ENCODE data around the gene MOGAT1.

MOGAT1 gene

DNA sequence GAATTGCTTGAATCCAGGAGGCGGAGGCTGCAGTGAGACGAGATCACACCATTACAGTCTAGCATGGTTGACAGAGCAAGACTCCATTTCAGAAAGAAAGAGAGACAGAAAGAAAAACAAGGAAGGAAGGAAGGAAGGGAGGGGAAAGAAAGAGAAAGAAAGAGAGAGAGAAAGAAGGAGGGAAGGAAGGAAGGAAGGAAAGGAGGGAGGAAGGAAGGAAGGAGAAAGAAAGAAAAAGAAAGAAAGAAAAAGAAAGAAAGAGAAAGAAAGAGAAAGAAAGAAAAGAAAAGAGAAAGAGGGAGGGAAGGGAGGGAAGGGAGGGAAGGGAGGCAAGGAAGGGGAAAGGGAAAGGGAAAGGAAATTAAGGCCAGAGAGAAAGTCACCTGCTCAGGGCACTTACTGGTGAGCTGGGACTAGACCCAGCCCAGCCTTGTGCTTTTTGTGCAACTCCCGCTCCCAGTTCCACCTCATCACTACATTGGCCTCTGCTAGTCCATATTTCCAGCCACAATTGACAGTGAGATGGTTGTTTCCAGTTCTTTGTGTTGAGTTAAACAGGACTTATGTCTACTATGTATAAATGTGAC is 35.7 kb downstream of the MOGAT1 start:
- H3K9ac ChIP-seq (ENCODE audit: low read length): no peak overlapping the region
- H3F3A ChIP-seq (ENCODE audit: insufficient read depth): no peaks in the 10 kb centered on the region
- H3K9me3 ChIP-seq (ENCODE audit: insufficient read depth, low read length): no peaks in the 10 kb centered on the region
- no peak overlapping the region for H2AFZ ChIP-seq (ENCODE audit: low read depth, low read length, severe bottlenecking)
- no peaks in the 10 kb centered on the region for H3K79me2 ChIP-seq (ENCODE audit: insufficient read depth, low read length)
- no peaks in the 10 kb centered on the region for H3K36me3 ChIP-seq (ENCODE audit: low read length)
- no peak overlapping the region for H3K4me3 ChIP-seq (ENCODE audit: insufficient read depth, low read length, poor library complexity, severe bottlenecking)
- no peak overlapping the region for H3K4me2 ChIP-seq (ENCODE audit: low read depth, low read length, poor library complexity, severe bottlenecking)
- H3K9me2 ChIP-seq (replicated peaks; ENCODE audit: insufficient read depth, low read length): no peaks in the 10 kb centered on the region
- no peaks in the 10 kb centered on the region for H4K20me1 ChIP-seq (ENCODE audit: low read depth, low read length)
- H3K27me3 ChIP-seq (ENCODE audit: low read length): no peaks in the 10 kb centered on the region
- no peak overlapping the region for H3K27ac ChIP-seq (ENCODE audit: low read depth, low read length)
- TF ChIP-seq, protein P1, sequence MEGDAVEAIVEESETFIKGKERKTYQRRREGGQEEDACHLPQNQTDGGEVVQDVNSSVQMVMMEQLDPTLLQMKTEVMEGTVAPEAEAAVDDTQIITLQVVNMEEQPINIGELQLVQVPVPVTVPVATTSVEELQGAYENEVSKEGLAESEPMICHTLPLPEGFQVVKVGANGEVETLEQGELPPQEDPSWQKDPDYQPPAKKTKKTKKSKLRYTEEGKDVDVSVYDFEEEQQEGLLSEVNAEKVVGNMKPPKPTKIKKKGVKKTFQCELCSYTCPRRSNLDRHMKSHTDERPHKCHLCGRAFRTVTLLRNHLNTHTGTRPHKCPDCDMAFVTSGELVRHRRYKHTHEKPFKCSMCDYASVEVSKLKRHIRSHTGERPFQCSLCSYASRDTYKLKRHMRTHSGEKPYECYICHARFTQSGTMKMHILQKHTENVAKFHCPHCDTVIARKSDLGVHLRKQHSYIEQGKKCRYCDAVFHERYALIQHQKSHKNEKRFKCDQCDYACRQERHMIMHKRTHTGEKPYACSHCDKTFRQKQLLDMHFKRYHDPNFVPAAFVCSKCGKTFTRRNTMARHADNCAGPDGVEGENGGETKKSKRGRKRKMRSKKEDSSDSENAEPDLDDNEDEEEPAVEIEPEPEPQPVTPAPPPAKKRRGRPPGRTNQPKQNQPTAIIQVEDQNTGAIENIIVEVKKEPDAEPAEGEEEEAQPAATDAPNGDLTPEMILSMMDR (IDR thresholded peaks at IDR 0.05; ENCODE audit: insufficient read depth, low read length, poor library complexity, severe bottlenecking): no peak
- TF ChIP-seq EZH2phosphoT487 (conservative IDR thresholded peaks at IDR 0.05; ENCODE audit: low read length): no peak

DNA sequence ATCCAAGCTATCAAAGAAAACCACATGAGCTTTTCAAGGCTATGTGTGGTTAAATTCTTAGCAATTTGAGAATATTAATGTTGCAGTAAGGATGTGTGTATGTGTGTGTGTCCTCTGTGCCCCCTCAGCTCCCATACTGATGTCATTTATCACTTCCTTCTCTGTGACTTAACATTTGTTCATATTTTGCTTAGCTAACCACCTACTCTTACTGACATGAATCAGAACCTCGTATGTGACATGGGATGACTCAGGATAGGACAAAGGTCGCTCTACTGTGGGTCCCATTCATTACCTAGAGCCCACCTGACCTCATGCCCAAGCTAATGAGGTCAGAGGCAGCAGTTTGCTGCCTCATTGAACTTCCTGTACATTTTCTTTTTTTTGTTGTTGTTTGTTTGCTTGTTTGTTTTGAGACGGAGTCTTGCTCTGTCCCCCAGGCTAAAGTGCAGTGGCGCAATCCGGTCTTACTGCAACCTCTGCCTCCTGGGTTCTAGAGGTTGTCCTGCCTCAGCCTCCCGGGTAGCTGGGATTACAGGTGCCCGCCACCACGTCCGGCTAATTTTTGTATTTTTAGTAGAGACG is 36.3 kb downstream of the MOGAT1 start:
- Histone ChIP-seq H3K36me3 (ENCODE audit: low read length) (no peaks in the 10 kb centered on the region), H3K9me2 (replicated peaks; ENCODE audit: insufficient read depth, low read length) (no peaks in the 10 kb centered on the region), H2AFZ (ENCODE audit: low read depth, low read length, severe bottlenecking) (peak overlapping the region; percentile 31), H3K4me2 (ENCODE audit: low read depth, low read length, poor library complexity, severe bottlenecking) (no peak overlapping the region), H3K79me2 (ENCODE audit: insufficient read depth, low read length) (no peaks in the 10 kb centered on the region), H3F3A (ENCODE audit: insufficient read depth) (no peaks in the 10 kb centered on the region), H3K4me3 (ENCODE audit: insufficient read depth, low read length, poor library complexity, severe bottlenecking) (no peak overlapping the region), H3K27me3 (ENCODE audit: low read length) (no peaks in the 10 kb centered on the region), H4K20me1 (ENCODE audit: low read depth, low read length) (no peaks in the 10 kb centered on the region), H3K27ac (ENCODE audit: low read depth, low read length) (no peak overlapping the region), H3K9ac (ENCODE audit: low read length) (no peak overlapping the region), H3K9me3 (ENCODE audit: insufficient read depth, low read length) (no peaks in the 10 kb centered on the region)
- TF ChIP-seq, protein P1 (IDR thresholded peaks at IDR 0.05; ENCODE audit: insufficient read depth, low read length, poor library complexity, severe bottlenecking): no peak
- TF ChIP-seq EZH2phosphoT487 (conservative IDR thresholded peaks at IDR 0.05; ENCODE audit: low read length): no peak

DNA sequence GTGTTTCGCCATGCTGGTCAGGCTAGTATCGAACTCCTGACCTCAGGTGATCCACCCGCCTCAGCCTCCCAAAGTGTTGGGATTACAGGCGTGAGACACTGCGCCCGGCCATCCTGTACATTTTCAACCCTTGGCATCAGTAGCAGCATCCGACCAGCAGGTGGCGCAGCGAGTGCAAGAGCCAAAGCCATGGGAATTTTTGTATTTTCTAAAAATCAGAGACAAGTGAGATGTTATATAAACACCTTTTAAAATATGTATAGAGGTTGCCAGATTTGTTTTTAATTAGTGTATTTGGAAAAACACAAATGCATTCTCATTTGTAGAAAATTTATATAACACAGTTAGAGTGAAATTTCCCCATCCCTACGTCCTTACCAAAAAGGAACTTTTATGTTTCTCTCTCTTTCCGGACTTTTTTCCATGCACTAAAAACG is 36.8 kb downstream of the MOGAT1 start:
- H4K20me1 ChIP-seq (ENCODE audit: low read depth, low read length): no peaks in the 10 kb centered on the region
- H3K9ac ChIP-seq (ENCODE audit: low read length): no peak overlapping the region
- TF ChIP-seq, protein P1 (IDR thresholded peaks at IDR 0.05; ENCODE audit: insufficient read depth, low read length, poor library complexity, severe bottlenecking): peak; percentile 94
- TF ChIP-seq EZH2phosphoT487 (conservative IDR thresholded peaks at IDR 0.05; ENCODE audit: low read length): no peak
- no peaks in the 10 kb centered on the region for H3K27me3 ChIP-seq (ENCODE audit: low read length)
- H3F3A ChIP-seq (ENCODE audit: insufficient read depth): no peaks in the 10 kb centered on the region
- no peak overlapping the region for H3K4me2 ChIP-seq (ENCODE audit: low read depth, low read length, poor library complexity, severe bottlenecking)
- no peaks in the 10 kb centered on the region for H3K9me3 ChIP-seq (ENCODE audit: insufficient read depth, low read length)
- no peaks in the 10 kb centered on the region for H3K79me2 ChIP-seq (ENCODE audit: insufficient read depth, low read length)
- H3K4me3 ChIP-seq (ENCODE audit: insufficient read depth, low read length, poor library complexity, severe bottlenecking): no peak overlapping the region
- H3K27ac ChIP-seq (ENCODE audit: low read depth, low read length): no peak overlapping the region
- no peaks in the 10 kb centered on the region for H3K36me3 ChIP-seq (ENCODE audit: low read length)
- H2AFZ ChIP-seq (ENCODE audit: low read depth, low read length, severe bottlenecking): peak overlapping the region; percentile 31
- no peaks in the 10 kb centered on the region for H3K9me2 ChIP-seq (replicated peaks; ENCODE audit: insufficient read depth, low read length)

All from SU-DHL-6 (cell line).